Sigmoid colon (tissue), 3 donors: ENCODE measurements around the gene GNPAT.

Experiments
- CTCF ChIP-seq, 4 experiments: fragments of 450-650 bp in 3 of 4; fragments of 200-600 bp in 1 of 4; IDR thresholded peaks; one replicate each; pipeline ENCODE4 v1.5.1; 2016 to 2019; ENCODE audit warnings: antibody characterized with exemption in 4 of 4, mild to moderate bottlenecking in 3 of 4, moderate library complexity in 2 of 4
- POLR2A ChIP-seq, 2 donors: fragments of 450-650 bp; IDR thresholded peaks; one replicate each; pipeline ENCODE4 v1.6.1; 2016; ENCODE audit warnings: antibody characterized with exemption in 2 of 2, mild to moderate bottlenecking in 2 of 2, moderate library complexity in 2 of 2

DNA sequence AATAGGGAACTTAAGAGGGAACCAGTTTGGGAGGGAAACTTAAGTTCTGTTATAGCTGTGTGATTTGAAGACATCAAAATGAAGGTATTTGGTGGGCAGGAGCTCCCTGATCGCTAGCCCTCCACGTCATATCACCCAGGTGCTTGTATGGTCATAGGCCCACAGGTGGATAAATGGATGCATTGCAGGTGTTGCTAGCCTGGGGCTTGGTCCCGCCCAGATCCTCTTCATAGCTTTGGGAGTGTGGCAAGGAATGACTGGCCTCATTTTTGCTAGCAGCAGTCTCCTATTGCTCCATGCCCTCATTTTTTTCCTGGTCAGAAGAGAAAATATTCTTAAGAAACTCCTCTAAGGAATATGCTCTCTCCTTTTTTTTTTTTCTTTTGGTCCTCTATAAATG lies 11.3 kb downstream of the GNPAT start:
- TF ChIP-seq CTCF (IDR thresholded peaks at IDR 0.05), result no peak
- no peak for TF ChIP-seq POLR2A (IDR thresholded peaks at IDR 0.05)
